NB4 (cell line): ENCODE measurements around the gene SPTBN5.

Experiments used
- CTCF ChIP-seq: IDR thresholded peaks from one replicate; pipeline ENCODE4 v1.5.1; 2012; ENCODE audit warnings: low read depth, low read length
- MAX ChIP-seq: IDR thresholded peaks from 2 replicates; pipeline ENCODE4 v1.6.1; 2011; ENCODE audit warnings: low read depth, low read length

- TF ChIP-seq MAX (no peak), CTCF (no peak)
These were observed 45.9 kb downstream of the SPTBN5 start for GRCh38 chr15:41847981-41848380.
